PC-3 (cell line): ENCODE results near the gene MAPK8. TPM values are rescaled to one million over a fixed set of nuclear protein-coding genes. Genes with fewer than 3 reads are reported as not detected.

Experiments
- ATAC-seq: fragments of 200-7000 bp; cut with Tn5 transposase; 2 replicates; pipeline ENCODE4 v1.9.1; 2020; ENCODE audit warnings: mild to moderate bottlenecking, moderate library complexity
- BruUV-seq: library from RNA; stranded (reverse); fragments of 400-500 nt; replicated peaks from 2 replicates; lab custom pipeline; 2021; lab: Mats Ljungman, UMichigan
- CTCF ChIA-PET: fragments of 300-600 bp; sonication (Branson Sonifier 250); formaldehyde crosslinking; loops from one replicate; lab custom pipeline; 2022; ENCODE audit warnings: antibody characterized with exemption; lab: Charles Lee
- POLR2A ChIA-PET: fragments of 300-600 bp; sonication (Branson Sonifier 250); formaldehyde crosslinking; loops from one replicate; lab custom pipeline; 2022; ENCODE audit warnings: antibody characterized with exemption; ENCODE audit not compliant: unreplicated experiment; lab: Charles Lee
- DNase-seq: peaks from one replicate; pipeline ENCODE4 v3.0.0-alpha.2; 2015
- H2AFZ ChIP-seq: fragments of 300-600 bp; sonication (generic); 2 replicates; pipeline ENCODE4 v1.6.0; 2016; ENCODE audit warnings: antibody characterized with exemption, low read length
- H3F3A ChIP-seq: fragments of 300-600 bp; sonication (generic); one replicate; pipeline ENCODE4 v1.6.0; 2017; ENCODE audit warnings: antibody characterized with exemption, low read length, control low read depth, mild to moderate bottlenecking; ENCODE audit not compliant: unreplicated experiment
- H3K27ac ChIP-seq: fragments of 300-600 bp; sonication (generic); 2 replicates; pipeline ENCODE4 v1.5.1; 2016; ENCODE audit warnings: mild to moderate bottlenecking, low read length
- H3K27me3 ChIP-seq: fragments of 300-600 bp; sonication (generic); 2 replicates; pipeline ENCODE4 v1.6.1; 2016; ENCODE audit warnings: low read length, mixed read lengths
- H3K36me3 ChIP-seq: fragments of 300-600 bp; sonication (generic); 2 replicates; pipeline ENCODE4 v1.6.1; 2016; ENCODE audit warnings: low read depth, mixed run types, low read length, mixed read lengths
- H3K4me1 ChIP-seq: fragments of 300-600 bp; sonication (generic); 2 replicates; pipeline ENCODE4 v1.5.1; 2016; ENCODE audit warnings: low read length; ENCODE audit not compliant: insufficient read depth
- H3K4me2 ChIP-seq: fragments of 300-600 bp; sonication (generic); 2 replicates; pipeline ENCODE4 v1.6.0; 2016; ENCODE audit warnings: low read length
- H3K4me3 ChIP-seq: fragments of 300-600 bp; sonication (generic); 2 replicates; pipeline ENCODE4 v1.5.1; 2016; ENCODE audit warnings: mild to moderate bottlenecking, low read length, mixed read lengths
- H3K79me2 ChIP-seq: fragments of 300-600 bp; sonication (generic); 2 replicates; pipeline ENCODE4 v1.6.1; 2017; ENCODE audit warnings: low read length, mixed read lengths
- H3K9ac ChIP-seq: fragments of 300-600 bp; sonication (generic); 2 replicates; pipeline ENCODE4 v1.6.0; 2016; ENCODE audit warnings: mild to moderate bottlenecking, low read length
- H3K9me2 ChIP-seq: fragments of 300-600 bp; sonication (generic); replicated peaks from 2 replicates; pipeline ENCODE4 v1.6.1; 2016; ENCODE audit warnings: mixed run types, low read length, mixed read lengths
- H3K9me3 ChIP-seq: fragments of 300-600 bp; sonication (generic); 2 replicates; pipeline ENCODE4 v1.6.1; 2016; ENCODE audit warnings: low read length, mixed read lengths
- H4K20me1 ChIP-seq: fragments of 300-600 bp; sonication (generic); 2 replicates; pipeline ENCODE4 v1.6.1; 2016; ENCODE audit warnings: low read length, mixed read lengths
- CTCF ChIP-seq: fragments of 300-600 bp; sonication (generic); conservative IDR thresholded peaks from 2 replicates; pipeline ENCODE4 v1.5.1; 2017; ENCODE audit warnings: antibody characterized with exemption, low read depth, mild to moderate bottlenecking, low read length
- EZH2 ChIP-seq: fragments of 300-600 bp; sonication (generic); IDR thresholded peaks from one replicate; pipeline ENCODE4 v1.6.1; 2017; ENCODE audit warnings: antibody characterized with exemption, mild to moderate bottlenecking, low read length; ENCODE audit not compliant: unreplicated experiment
- EZH2phosphoT487 ChIP-seq: fragments of 300-600 bp; sonication (generic); IDR thresholded peaks from 2 replicates; pipeline ENCODE4 v1.6.1; 2018; ENCODE audit warnings: mild to moderate bottlenecking, antibody characterized with exemption, low read length, borderline replicate concordance
- intact Hi-C: fragments of 100-400 bp; cut with micrococcal nuclease; formaldehyde crosslinking; loops from 2 replicates; pipeline ENCODE4 v1.9.0; 2023
- total RNA-seq: library from RNA; depleted of rRNA; stranded (reverse); fragments of >200 nt; gene quantifications from 2 replicates; pipeline ENCODE4 v1.2.3, GENCODE V29; 2014

The MAPK8 gene
- total RNA-seq, 1 experiment from 2014 or later, result 26.6 TPM

GRCh38 chr10:48365668-48366067 lies 59.2 kb downstream of the MAPK8 start:
- H3K4me2 ChIP-seq, result peak overlapping the region; percentile 49
- intact Hi-C loops, result loop anchor here (2.0 to 10.0 kb wide), 5 partner anchors 17 to 959 kb away; no protein-coding TSS in a partner anchor
- peaks cover 27% of the 10 kb centered on the region for H3K4me1 ChIP-seq
- no peaks in the 10 kb centered on the region for H3F3A ChIP-seq
- peak overlapping the region; percentile 8; the same call in 1 of the 2 replicates for H3K4me3 ChIP-seq
- TF ChIP-seq EZH2phosphoT487, result no peak
- TF ChIP-seq EZH2, result no peak
- no peak for TF ChIP-seq CTCF
- peak overlapping the region; percentile 46 for H3K27ac ChIP-seq
- ATAC-seq, result peak; percentile 44
- peak; percentile 40 for DNase-seq
- ChIA-PET POLR2A (no interaction called here), CTCF (no interaction called here)
- no peak overlapping the region for H3K9ac ChIP-seq
- H3K27me3 ChIP-seq, result peaks cover 10% of the 10 kb centered on the region
- H3K79me2 ChIP-seq, result no peaks in the 10 kb centered on the region
- no peaks in the 10 kb centered on the region for H3K36me3 ChIP-seq
- no peaks in the 10 kb centered on the region for H3K9me3 ChIP-seq
- H3K9me2 ChIP-seq, result no peaks in the 10 kb centered on the region
- no peak overlapping the region for H2AFZ ChIP-seq
- H4K20me1 ChIP-seq, result 0 out of 2 replicates have a peak, but pooled peaks cover 4% of the 10 kb centered on the region
- BruUV-seq, result no TSS peak

- POLR2A ChIA-PET, result no interaction called here
- BruUV-seq, result no TSS peak
- no peaks in the 10 kb centered on the region for H3K79me2 ChIP-seq
- intact Hi-C loops, result loop anchor here (5.0 to 10.0 kb wide), 2 partner anchors 41 to 959 kb away; no protein-coding TSS in a partner anchor
- H3K4me2 ChIP-seq, result no peak overlapping the region
- no peaks in the 10 kb centered on the region for H3F3A ChIP-seq
- no peak overlapping the region for H3K4me3 ChIP-seq
- H3K9me3 ChIP-seq, result no peaks in the 10 kb centered on the region
- 0 out of 2 replicates have a peak, but pooled peaks cover 4% of the 10 kb centered on the region for H4K20me1 ChIP-seq
- no peaks in the 10 kb centered on the region for H3K36me3 ChIP-seq
- no peak overlapping the region for H2AFZ ChIP-seq
- H3K4me1 ChIP-seq, result peaks cover 27% of the 10 kb centered on the region
- ATAC-seq (peak; percentile 33), DNase-seq (peak; percentile 32)
- TF ChIP-seq EZH2, result no peak
- no peak for TF ChIP-seq EZH2phosphoT487
- no peak for TF ChIP-seq CTCF
- H3K27me3 ChIP-seq, result peaks cover 4% of the 10 kb centered on the region
- no peak overlapping the region for H3K9ac ChIP-seq
- H3K27ac ChIP-seq, result 0 out of 2 replicates have a peak overlapping the region, but pooled peaks have one; percentile 7
- no peaks in the 10 kb centered on the region for H3K9me2 ChIP-seq
- CTCF ChIA-PET, result no interaction called here
Observed at GRCh38 chr10:48366261-48366660, 59.8 kb downstream of the MAPK8 start.

GRCh38 chr10:48369501-48369900 lies 63.0 kb downstream of the MAPK8 start:
- Histone ChIP-seq H3K9ac (no peak overlapping the region), H3K27me3 (peaks cover 9% of the 10 kb centered on the region; the same call in 1 of the 2 replicates), H3F3A (no peaks in the 10 kb centered on the region), H3K9me2 (no peaks in the 10 kb centered on the region), H3K9me3 (no peaks in the 10 kb centered on the region), H3K4me3 (no peak overlapping the region), H3K4me1 (peaks cover 18% of the 10 kb centered on the region), H3K79me2 (no peaks in the 10 kb centered on the region), H4K20me1 (0 out of 2 replicates have a peak, but pooled peaks cover 3% of the 10 kb centered on the region), H3K27ac (no peak overlapping the region), H2AFZ (no peak overlapping the region), H3K4me2 (no peak overlapping the region), H3K36me3 (no peaks in the 10 kb centered on the region)
- ChIA-PET POLR2A (no interaction called here), CTCF (no interaction called here)
- TF ChIP-seq EZH2 (no peak), EZH2phosphoT487 (no peak), CTCF (no peak)
- DNase-seq, result no peak
- intact Hi-C loops, result loop anchor here (5.0 to 10.0 kb wide), 2 partner anchors 38 to 955 kb away; no protein-coding TSS in a partner anchor
- ATAC-seq, result no peak
- no TSS peak for BruUV-seq
